OCI-LY3 (cell line): ENCODE results near the gene ITFG1.
A peak's percentile ranks its signal among the peaks of the same experiment; 100 is the strongest.

Source experiments
- H2AFZ ChIP-seq: fragments of 200-600, 300-600 bp; shearing (Covaris generic); 2 replicates; pipeline ENCODE4 v1.6.0; 2014; ENCODE audit warnings: antibody characterized with exemption, low read depth, low read length
- H3K27ac ChIP-seq: fragments of 200-600, 300-600 bp; sonication (generic); 2 replicates; pipeline ENCODE4 v1.5.1; 2014; ENCODE audit warnings: mild to moderate bottlenecking, low read length, moderate library complexity, mixed read lengths
- H3K27me3 ChIP-seq: fragments of 200-600, 300-600 bp; sonication (generic); 2 replicates; pipeline ENCODE4 v1.6.1; 2014; ENCODE audit warnings: low read depth, low read length, mixed read lengths
- H3K36me3 ChIP-seq: fragments of 200-600, 300-600 bp; sonication (generic); replicated peaks from 2 replicates; pipeline ENCODE3; 2014; ENCODE audit warnings: low read depth, low read length, mixed read lengths
- H3K4me1 ChIP-seq: fragments of 300-600, 200-600 bp; sonication (generic); 2 replicates; pipeline ENCODE4 v1.6.1; 2014; ENCODE audit warnings: low read length, mixed read lengths
- H3K4me2 ChIP-seq: fragments of 200-600, 300-600 bp; sonication (generic); 2 replicates; pipeline ENCODE4 v1.6.1; 2014; ENCODE audit warnings: low read length, mixed read lengths
- H3K4me3 ChIP-seq: fragments of 300-600, 200-600 bp; sonication (generic); 2 replicates; pipeline ENCODE4 v1.5.1; 2014; ENCODE audit warnings: antibody characterized with exemption, mild to moderate bottlenecking, low read length, moderate library complexity
- H3K79me2 ChIP-seq: fragments of 300-600, 200-600 bp; shearing (Covaris generic); 2 replicates; pipeline ENCODE4 v1.6.1; 2014; ENCODE audit warnings: mild to moderate bottlenecking, low read length, mixed read lengths
- H3K9ac ChIP-seq: fragments of 300-600, 200-600 bp; shearing (Covaris generic); 2 replicates; pipeline ENCODE4 v1.6.0; 2014; ENCODE audit warnings: mild to moderate bottlenecking, low read length, moderate library complexity
- H3K9me3 ChIP-seq: fragments of 200-600, 300-600 bp; shearing (Covaris generic); 2 replicates; pipeline ENCODE4 v1.6.1; 2014; ENCODE audit warnings: low read length, mixed read lengths; ENCODE audit not compliant: insufficient read depth
- H4K20me1 ChIP-seq: fragments of 200-600, 300-600 bp; sonication (generic); 2 replicates; pipeline ENCODE4 v1.6.1; 2016; ENCODE audit warnings: low read length, mixed read lengths; ENCODE audit not compliant: insufficient read depth
- CTCF ChIP-seq: fragments of 200-600, 300-600 bp; sonication (generic); IDR thresholded peaks from 2 replicates; pipeline ENCODE4 v1.5.1; 2014; ENCODE audit warnings: antibody characterized with exemption, low read length, low read depth
- EZH2phosphoT487 ChIP-seq: fragments of 200-600 bp; shearing (Covaris generic); IDR thresholded peaks from 2 replicates; pipeline ENCODE4 v1.6.1; 2018; ENCODE audit warnings: antibody characterized with exemption, mixed run types, low read depth

The ITFG1 gene

GRCh38 chr16:47467501-47467900 is 6.6 kb upstream of the ITFG1 start:
- Histone ChIP-seq H3K36me3 (no peaks in the 10 kb centered on the region), H3K9me3 (no peaks in the 10 kb centered on the region), H3K4me1 (no peaks in the 10 kb centered on the region), H3K27ac (no peak overlapping the region), H4K20me1 (no peaks in the 10 kb centered on the region), H3K9ac (no peak overlapping the region), H3K4me2 (no peak overlapping the region), H3K27me3 (no peaks in the 10 kb centered on the region), H3K4me3 (no peak overlapping the region), H2AFZ (no peak overlapping the region), H3K79me2 (peaks cover 4% of the 10 kb centered on the region; the same call in 1 of the 2 replicates)
- TF ChIP-seq CTCF (no peak), EZH2phosphoT487 (no peak)

- peaks cover 15% of the 10 kb centered on the region for H3K79me2 ChIP-seq
- H3K9me3 ChIP-seq: no peaks in the 10 kb centered on the region
- H3K4me3 ChIP-seq: no peak overlapping the region
- no peaks in the 10 kb centered on the region for H3K36me3 ChIP-seq
- no peak overlapping the region for H3K9ac ChIP-seq
- no peaks in the 10 kb centered on the region; the same call in 1 of the 2 replicates for H3K4me1 ChIP-seq
- H3K27me3 ChIP-seq: no peaks in the 10 kb centered on the region
- TF ChIP-seq CTCF (no peak), EZH2phosphoT487 (no peak)
- no peak overlapping the region for H2AFZ ChIP-seq
- H3K27ac ChIP-seq: no peak overlapping the region
- H3K4me2 ChIP-seq: no peak overlapping the region
- no peaks in the 10 kb centered on the region for H4K20me1 ChIP-seq
These were observed 5.2 kb upstream of the ITFG1 start for GRCh38 chr16:47465919-47466630.

GRCh38 chr16:47463771-47464624 is 3.1 kb upstream of the ITFG1 start:
- H2AFZ ChIP-seq: no peak overlapping the region
- H3K79me2 ChIP-seq: peaks cover 31% of the 10 kb centered on the region
- no peaks in the 10 kb centered on the region for H4K20me1 ChIP-seq
- no peaks in the 10 kb centered on the region for H3K36me3 ChIP-seq
- H3K4me1 ChIP-seq: peaks cover 10% of the 10 kb centered on the region
- TF ChIP-seq EZH2phosphoT487 (no peak), CTCF (no peak)
- no peaks in the 10 kb centered on the region for H3K9me3 ChIP-seq
- no peak overlapping the region for H3K4me3 ChIP-seq
- H3K4me2 ChIP-seq: no peak overlapping the region
- no peak overlapping the region for H3K27ac ChIP-seq
- H3K9ac ChIP-seq: no peak overlapping the region
- H3K27me3 ChIP-seq: no peaks in the 10 kb centered on the region

- Histone ChIP-seq H3K4me3 (peak overlapping the region; percentile 90), H2AFZ (peak overlapping the region; percentile 58), H3K4me1 (peaks cover 10% of the 10 kb centered on the region), H3K27ac (peak overlapping the region; percentile 82), H4K20me1 (no peaks in the 10 kb centered on the region), H3K9ac (peak overlapping the region; percentile 80), H3K79me2 (peaks cover 27% of the 10 kb centered on the region), H3K4me2 (peak overlapping the region; percentile 72), H3K36me3 (peaks cover 2% of the 10 kb centered on the region), H3K27me3 (no peaks in the 10 kb centered on the region), H3K9me3 (no peaks in the 10 kb centered on the region)
- TF ChIP-seq EZH2phosphoT487 (no peak), CTCF (no peak)
These were observed 869 bp upstream of the ITFG1 start for GRCh38 chr16:47461598-47462266.
